ENCODE data around the gene BCDIN3D. TPM values are rescaled to one million over a fixed set of nuclear protein-coding genes. Genes with fewer than 3 reads are reported as not detected.

Gene BCDIN3D
- total RNA-seq, 1 experiment from 2014 or later: 4.8 TPM

- DNase-seq (ENCODE audit: low read depth, low spot score) (no peak), ATAC-seq (no peak)
- CTCF ChIA-PET: no interaction called here
- Histone ChIP-seq H3K27me3 (ENCODE audit: control insufficient read depth, insufficient read depth, low read length) (no peaks in the 10 kb centered on the region), H3K4me1 (ENCODE audit: control insufficient read depth, insufficient read depth, low read length) (no peaks in the 10 kb centered on the region), H3K27ac (ENCODE audit: low read length) (no peak overlapping the region), H3K4me3 (ENCODE audit: low read depth in 2 of 2, low read length in 2 of 2) (no peak overlapping the region), H3K36me3 (ENCODE audit: control insufficient read depth, insufficient read depth, low read length) (0 out of 2 replicates have a peak, but pooled peaks cover 2% of the 10 kb centered on the region), H3K9me3 (ENCODE audit: control insufficient read depth, insufficient read depth, low read depth, low read length) (no peaks in the 10 kb centered on the region)
- intact Hi-C loops (cut with micrococcal nuclease; ENCODE audit: unreplicated experiment): no loop called here
- TF ChIP-seq SIN3A (IDR thresholded peaks at IDR 0.05; ENCODE audit: borderline replicate concordance, insufficient read depth, low read depth, low read length): no peak
- TF ChIP-seq POLR2AphosphoS5 (IDR thresholded peaks at IDR 0.05; ENCODE audit: low read depth, low read length): no peak
- TF ChIP-seq REST (IDR thresholded peaks at IDR 0.05; ENCODE audit: insufficient read depth in 1 of 2, low read depth in 2 of 2, low read length in 1 of 2): no peak
- in situ Hi-C loops (cut with HindIII; ENCODE audit: low pct_unique_long_range_greater_than_20kb, low sequenced_read_pairs): no loop called here
- BruUV-seq (replicated peaks): no TSS peak
- POLR2A ChIA-PET: interaction anchor here (0.6 to 1.0 kb wide), 2 partner anchors 20 to 546 kb away, joined by 3 to 5 read pairs; partner anchors contain the start of gene NCKAP5L
Observed at GRCh38 chr12:49807991-49808580, 34.8 kb downstream of the BCDIN3D start.

- CTCF ChIA-PET: interaction anchor here (0.7 kb wide), 1 partner anchor 160 kb away, joined by 3 read pairs; no protein-coding TSS in a partner anchor
- H3K27ac ChIP-seq (ENCODE audit: low read length): no peak overlapping the region
- H3K4me3 ChIP-seq (ENCODE audit: low read depth in 2 of 2, low read length in 2 of 2): no peak overlapping the region
- H3K4me1 ChIP-seq (ENCODE audit: control insufficient read depth, insufficient read depth, low read length): no peaks in the 10 kb centered on the region
- POLR2A ChIA-PET: no interaction called here
- no peaks in the 10 kb centered on the region for H3K27me3 ChIP-seq (ENCODE audit: control insufficient read depth, insufficient read depth, low read length)
- 0 out of 2 replicates have a peak, but pooled peaks cover 2% of the 10 kb centered on the region for H3K36me3 ChIP-seq (ENCODE audit: control insufficient read depth, insufficient read depth, low read length)
- no TSS peak for BruUV-seq (replicated peaks)
- TF ChIP-seq SIN3A (IDR thresholded peaks at IDR 0.05; ENCODE audit: borderline replicate concordance, insufficient read depth, low read depth, low read length): no peak
- TF ChIP-seq, protein P1, sequence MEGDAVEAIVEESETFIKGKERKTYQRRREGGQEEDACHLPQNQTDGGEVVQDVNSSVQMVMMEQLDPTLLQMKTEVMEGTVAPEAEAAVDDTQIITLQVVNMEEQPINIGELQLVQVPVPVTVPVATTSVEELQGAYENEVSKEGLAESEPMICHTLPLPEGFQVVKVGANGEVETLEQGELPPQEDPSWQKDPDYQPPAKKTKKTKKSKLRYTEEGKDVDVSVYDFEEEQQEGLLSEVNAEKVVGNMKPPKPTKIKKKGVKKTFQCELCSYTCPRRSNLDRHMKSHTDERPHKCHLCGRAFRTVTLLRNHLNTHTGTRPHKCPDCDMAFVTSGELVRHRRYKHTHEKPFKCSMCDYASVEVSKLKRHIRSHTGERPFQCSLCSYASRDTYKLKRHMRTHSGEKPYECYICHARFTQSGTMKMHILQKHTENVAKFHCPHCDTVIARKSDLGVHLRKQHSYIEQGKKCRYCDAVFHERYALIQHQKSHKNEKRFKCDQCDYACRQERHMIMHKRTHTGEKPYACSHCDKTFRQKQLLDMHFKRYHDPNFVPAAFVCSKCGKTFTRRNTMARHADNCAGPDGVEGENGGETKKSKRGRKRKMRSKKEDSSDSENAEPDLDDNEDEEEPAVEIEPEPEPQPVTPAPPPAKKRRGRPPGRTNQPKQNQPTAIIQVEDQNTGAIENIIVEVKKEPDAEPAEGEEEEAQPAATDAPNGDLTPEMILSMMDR (IDR thresholded peaks at IDR 0.05): no peak
- no peak for TF ChIP-seq TCF7L2 (IDR thresholded peaks at IDR 0.05; ENCODE audit: low read depth, low read length)
- TF ChIP-seq REST (IDR thresholded peaks at IDR 0.05; ENCODE audit: insufficient read depth in 1 of 2, low read depth in 2 of 2, low read length in 1 of 2): no peak
- TF ChIP-seq POLR2AphosphoS5 (IDR thresholded peaks at IDR 0.05; ENCODE audit: low read depth, low read length): no peak
- intact Hi-C loops (cut with micrococcal nuclease; ENCODE audit: unreplicated experiment): no loop called here
- in situ Hi-C loops (cut with HindIII; ENCODE audit: low pct_unique_long_range_greater_than_20kb, low sequenced_read_pairs): no loop called here
- no peaks in the 10 kb centered on the region for H3K9me3 ChIP-seq (ENCODE audit: control insufficient read depth, insufficient read depth, low read depth, low read length)
- DNase-seq (ENCODE audit: low read depth, low spot score): no peak
- ATAC-seq: no peak
Observed at GRCh38 chr12:49806877-49807276, 36.0 kb downstream of the BCDIN3D start.

All from Panc1 (cell line).